ENCODE results near the gene PLXNB2. TPM values are rescaled to one million over a fixed set of nuclear protein-coding genes. Genes with fewer than 3 reads are reported as not detected.

Gene PLXNB2
- polyA plus RNA-seq, 3 donors: 193 to 218 (median 204) TPM

DNA sequence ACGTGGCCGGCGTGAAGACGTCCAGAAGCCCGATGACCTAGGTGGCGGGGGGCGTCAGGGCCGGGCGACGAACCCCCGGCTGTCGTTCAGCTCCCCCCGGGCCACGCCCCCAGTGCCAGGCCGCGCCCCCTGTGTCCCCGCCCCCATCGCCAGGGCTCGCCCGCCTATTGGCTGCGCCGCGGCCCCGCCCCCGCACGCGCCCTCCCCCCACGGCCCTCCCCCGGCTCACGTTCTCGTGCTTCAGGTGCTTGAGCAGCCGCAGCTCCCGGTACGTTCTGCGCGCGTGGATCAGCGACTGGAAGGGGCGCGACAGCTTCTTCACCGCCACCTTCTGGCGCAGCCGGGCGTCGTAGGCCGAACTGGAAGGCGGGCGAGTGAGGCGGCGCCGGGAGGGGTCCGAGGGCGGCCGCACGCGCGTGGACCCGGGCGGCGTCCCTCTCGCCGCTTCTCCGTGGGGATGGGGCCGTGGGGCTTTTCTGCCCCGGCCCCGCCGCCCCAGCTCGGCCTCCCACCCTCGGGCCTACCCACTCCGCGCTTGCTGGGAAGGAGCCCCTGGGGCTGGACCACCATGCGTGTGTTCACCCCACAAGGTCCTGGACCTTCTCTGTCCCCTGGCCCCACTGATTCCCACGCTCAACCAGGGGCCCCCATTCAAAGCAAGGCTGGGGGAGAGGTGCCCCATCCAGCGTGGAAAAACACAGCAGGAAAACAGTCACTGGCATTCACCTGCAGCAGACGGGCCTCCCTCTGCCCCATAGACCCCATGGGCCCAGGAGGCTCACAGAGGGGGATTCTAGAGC is 39.7 kb downstream of the PLXNB2 start:
- no peak for DNase-seq (ENCODE audit: low read depth in 3 of 3, low spot score in 2 of 3)

DNA sequence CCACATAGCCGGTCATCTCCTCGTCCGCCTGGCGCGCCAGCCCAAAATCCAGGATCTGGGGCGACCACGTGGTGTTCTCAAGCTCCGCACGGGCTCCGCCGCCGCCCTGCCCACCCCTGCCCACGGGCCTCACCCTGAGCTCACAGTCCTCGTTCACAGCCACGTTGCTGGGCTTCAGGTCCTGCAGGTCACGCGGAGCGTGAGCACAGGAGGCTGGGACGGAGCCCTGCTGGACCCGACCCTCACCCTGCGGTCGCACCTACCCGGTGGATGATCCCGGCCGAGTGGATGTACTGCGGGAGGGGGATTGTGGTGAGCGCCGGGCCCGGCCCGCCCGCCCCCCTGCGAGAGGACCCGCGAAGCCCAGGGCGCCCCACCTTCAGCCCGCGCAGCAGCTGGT is 40.5 kb downstream of the PLXNB2 start:
- no peak for DNase-seq (ENCODE audit: low read depth in 3 of 3, low spot score in 2 of 3)

DNA sequence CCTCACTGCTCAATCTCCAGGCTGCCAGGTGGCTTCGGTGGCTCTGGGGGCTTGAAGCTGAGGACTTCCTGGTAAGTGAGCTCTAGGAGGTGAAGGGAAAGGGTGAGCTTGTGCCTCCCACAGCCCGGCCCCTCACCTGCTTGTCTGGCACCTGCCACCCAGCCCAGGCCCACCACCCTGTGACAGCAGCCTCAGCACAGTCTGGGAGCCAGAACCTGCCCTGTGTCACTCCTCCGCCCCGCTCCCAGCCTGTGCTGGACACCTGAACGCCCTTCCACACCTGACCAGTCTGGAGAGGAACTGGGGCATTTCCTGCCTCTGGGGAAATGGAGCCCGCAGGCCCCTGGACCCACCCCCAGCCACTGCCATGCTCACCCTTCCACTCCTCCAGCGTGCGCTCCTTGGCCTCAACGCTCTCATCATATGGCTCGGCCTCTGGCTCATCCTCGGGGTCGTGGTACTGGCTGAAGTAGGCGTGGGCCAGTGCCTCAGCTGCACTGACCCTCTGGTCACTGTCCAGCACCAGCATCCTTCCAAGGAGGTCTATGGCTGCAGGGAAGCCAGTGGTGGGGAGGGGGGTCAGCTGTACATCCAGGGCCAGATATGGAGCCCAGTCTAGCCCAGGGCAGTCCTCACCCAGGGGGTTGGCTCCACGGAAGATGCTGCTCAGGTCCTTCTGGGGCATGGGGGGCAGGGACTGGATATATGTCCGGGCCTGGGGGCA is 42.3 kb downstream of the PLXNB2 start:
- no peak for DNase-seq (ENCODE audit: low read depth in 3 of 3, low spot score in 2 of 3)

DNA sequence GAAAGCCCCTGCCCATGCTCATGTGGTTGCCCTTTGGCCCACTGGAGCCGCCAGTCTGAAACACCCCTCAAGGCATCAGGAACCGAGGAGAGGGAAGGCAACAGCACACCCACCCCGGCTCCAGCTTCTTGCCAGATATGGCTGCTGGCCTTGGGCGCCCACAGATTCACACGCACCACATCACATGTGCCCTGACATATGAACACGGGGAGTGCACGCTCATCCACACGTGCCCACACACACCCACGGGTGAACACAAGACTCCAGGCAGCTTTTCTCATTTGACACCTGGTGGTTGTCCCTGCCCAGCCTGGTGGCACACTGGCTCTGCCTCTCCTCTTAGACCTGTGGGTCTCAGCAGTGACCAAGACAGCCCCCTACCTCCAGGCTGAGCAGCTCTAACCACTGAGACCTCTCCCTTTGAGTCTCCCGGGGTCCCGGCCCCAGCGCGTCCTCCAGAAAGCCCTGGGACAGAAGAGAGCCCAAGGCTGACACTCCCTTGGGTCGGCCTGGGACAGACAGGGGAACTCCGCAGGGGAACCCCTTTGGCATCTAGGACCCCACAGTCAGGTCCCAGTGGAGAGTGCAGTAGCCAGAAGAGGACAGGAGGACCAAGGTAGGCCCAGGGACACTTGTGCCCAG is 43.2 kb downstream of the PLXNB2 start:
- no peak for DNase-seq (ENCODE audit: low read depth in 3 of 3, low spot score in 2 of 3)

GRCh38 chr22:50262973-50263617 is 44.4 kb downstream of the PLXNB2 start:
- DNase-seq (ENCODE audit: low read depth in 3 of 3, low spot score in 2 of 3): no peak

DNA sequence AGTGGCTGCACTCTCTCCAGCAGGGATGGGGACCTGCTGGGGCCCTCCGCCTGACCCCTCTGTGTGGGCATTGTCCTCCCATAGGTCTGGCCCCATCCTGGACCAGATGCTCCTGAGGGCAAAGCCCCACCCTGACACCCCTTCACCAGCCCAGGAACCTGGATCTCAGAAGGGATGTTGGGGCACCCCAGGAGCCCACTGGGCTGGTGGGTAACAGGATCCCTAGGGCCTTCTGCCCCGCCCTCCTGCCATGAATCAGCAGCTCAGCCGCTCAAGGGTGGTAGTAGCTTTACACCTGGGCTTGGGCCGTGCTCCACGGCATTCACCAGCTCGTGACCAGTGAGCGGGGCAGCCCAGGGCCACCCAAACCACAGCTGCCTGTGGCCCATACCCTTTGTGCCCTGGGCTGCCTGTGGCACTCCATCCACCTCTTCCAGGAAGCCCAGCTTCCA is 45.0 kb downstream of the PLXNB2 start:
- DNase-seq (ENCODE audit: low read depth in 3 of 3, low spot score in 2 of 3): no peak

- DNase-seq (ENCODE audit: low read depth in 3 of 3, low spot score in 2 of 3): no peak
Observed at GRCh38 chr22:50261615-50262459, 45.6 kb downstream of the PLXNB2 start, which contains the start of gene MAPK12. Gene MAPK12 (minus strand): TSS chr22:50261683. CDS start chr22:50261509, 174 bp downstream.

GRCh38 chr22:50260801-50261614 is 46.4 kb downstream of the PLXNB2 start:
- no peak for DNase-seq (ENCODE audit: low read depth in 3 of 3, low spot score in 2 of 3)

- no peak for DNase-seq (ENCODE audit: low read depth in 3 of 3, low spot score in 2 of 3)
Observed at GRCh38 chr22:50260434-50260800, 47.0 kb downstream of the PLXNB2 start.

DNA sequence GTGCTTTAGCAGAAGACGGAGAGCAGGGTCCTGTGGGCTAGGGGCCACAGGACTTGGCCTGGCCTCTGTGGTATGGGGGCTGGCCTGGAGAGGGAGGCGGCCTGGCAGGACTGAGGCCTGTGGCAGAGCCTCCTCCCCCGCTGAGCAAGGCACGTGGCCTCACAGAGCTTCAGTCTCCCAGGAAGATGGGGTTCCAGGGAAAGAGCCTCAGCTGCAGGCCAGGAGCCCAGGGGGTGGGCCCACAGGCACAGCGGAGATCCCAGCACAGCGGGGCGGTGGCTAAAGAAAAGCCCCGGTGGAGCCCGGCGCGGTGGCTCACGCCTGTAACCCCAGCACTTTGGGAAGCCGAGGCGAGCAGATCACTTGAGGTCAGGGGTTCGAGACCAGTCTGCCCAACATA is 48.1 kb downstream of the PLXNB2 start:
- no peak for DNase-seq (ENCODE audit: low read depth in 3 of 3, low spot score in 2 of 3)

DNA sequence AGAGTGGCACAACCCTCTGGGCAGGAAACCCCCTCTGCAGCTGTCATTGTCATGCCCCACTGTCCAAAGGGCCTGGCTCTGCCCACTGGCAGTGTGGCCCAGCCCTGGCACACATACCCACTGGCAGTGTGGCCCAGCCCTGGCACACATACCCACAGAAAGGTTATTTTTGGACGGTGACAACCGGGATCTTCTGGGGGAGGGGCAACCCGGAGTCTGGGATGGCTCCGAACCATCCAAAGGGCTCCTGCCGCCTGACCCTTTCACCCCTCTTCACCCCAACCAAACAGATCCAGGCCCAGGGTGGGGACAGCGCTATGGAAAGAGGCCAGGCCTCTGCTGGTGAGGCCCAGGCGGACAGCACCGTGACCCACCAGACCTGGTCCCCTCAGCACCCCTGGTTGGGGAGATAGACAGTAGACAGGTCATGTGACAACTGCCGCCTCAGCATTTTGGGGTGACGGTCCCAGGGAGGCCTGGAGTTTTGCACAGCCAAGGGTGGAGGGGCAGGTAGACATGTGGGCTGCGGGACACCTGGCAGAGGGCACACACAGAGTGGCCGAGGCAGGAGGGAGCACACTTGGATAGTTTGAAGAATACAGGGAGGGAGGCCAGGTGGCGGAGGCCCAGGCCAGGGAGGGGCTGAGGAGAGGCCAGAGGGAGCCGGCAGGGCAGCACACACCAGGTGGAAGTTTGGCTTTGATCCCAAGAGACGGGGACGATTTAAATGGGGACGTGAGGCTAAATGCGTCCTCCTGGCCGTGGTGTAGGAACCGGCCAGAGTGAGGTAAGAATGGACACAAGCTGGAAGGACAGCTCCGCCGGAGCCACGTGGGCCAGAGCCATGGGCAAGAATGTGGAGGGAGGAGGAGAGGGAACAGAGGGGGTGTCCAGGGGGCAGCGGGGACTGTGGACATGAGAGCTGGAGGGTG is 48.8 kb downstream of the PLXNB2 start:
- no peak for DNase-seq (ENCODE audit: low read depth in 3 of 3, low spot score in 2 of 3)

GRCh38 chr22:50257451-50258360 is 49.7 kb downstream of the PLXNB2 start:
- DNase-seq (ENCODE audit: low read depth in 3 of 3, low spot score in 2 of 3): no peak

- no peak for DNase-seq (ENCODE audit: low read depth in 3 of 3, low spot score in 2 of 3)
Observed at GRCh38 chr22:50257041-50257440, 50.4 kb downstream of the PLXNB2 start.

- DNase-seq (ENCODE audit: low read depth in 3 of 3, low spot score in 2 of 3): no peak
Observed at GRCh38 chr22:50256258-50256862, 51.1 kb downstream of the PLXNB2 start.

- no peak for DNase-seq (ENCODE audit: low read depth in 3 of 3, low spot score in 2 of 3)
Observed at GRCh38 chr22:50255607-50256006, 51.8 kb downstream of the PLXNB2 start.

DNA sequence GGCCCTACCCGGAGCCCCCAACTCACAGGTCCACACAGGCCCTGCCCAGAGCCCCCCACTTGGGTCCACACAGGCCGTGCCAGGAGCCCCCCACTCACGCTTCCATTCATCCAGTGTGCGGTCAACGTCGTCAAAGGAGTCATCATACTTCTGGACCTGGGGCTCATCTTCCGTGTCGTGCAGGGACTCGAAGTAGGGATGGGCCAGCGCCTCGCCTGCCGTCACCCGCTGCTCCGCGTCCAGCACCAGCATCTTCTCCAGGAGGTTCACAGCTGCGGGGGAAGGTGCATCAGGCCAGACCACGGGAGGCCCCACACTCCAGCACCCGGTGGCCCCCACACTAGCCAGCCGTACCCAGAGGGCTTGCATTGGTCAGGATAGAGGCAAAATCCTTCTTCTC is 52.3 kb downstream of the PLXNB2 start:
- no peak for DNase-seq (ENCODE audit: low read depth in 3 of 3, low spot score in 2 of 3)

GRCh38 chr22:50253941-50254340 is 53.5 kb downstream of the PLXNB2 start:
- DNase-seq (ENCODE audit: low read depth in 3 of 3, low spot score in 2 of 3): no peak

Measured in right renal cortex interstitium (tissue), 3 donors.